HG03095 (cell line): ENCODE measurements around the gene MED31.
"Not testable (repeated sequence)": the region's sequence is repeated elsewhere in the genome, so short reads cannot be mapped to it uniquely, and the experiment has no call there.

Experiments used
- ATAC-seq: cut with Tn5 transposase; IDR thresholded peaks from one replicate; pipeline ENCODE4 v1.9.1; 2021; ENCODE audit warnings: moderate library complexity; ENCODE audit not compliant: unreplicated experiment

The MED31 gene

DNA sequence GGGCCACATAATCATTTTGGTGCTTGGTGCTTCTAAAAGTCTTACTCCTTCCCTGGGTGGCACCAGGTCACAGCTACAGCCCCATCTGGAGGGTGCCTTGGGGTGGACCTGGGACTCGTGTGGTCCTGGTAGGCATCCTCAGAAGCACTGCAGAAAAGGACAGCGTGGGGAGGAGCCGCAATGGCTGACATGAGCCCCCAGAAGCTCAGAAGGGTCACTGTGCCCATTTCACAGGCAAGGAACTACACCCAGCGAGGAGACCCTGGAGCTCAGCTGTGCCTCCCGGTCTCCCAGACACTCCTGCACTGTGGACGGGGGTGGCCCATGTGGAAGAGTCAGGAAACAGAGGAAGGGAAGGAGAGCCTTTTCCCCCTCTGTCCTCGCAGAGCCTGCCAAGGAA lies 26.5 kb upstream of the MED31 start:
- no peak for ATAC-seq

DNA sequence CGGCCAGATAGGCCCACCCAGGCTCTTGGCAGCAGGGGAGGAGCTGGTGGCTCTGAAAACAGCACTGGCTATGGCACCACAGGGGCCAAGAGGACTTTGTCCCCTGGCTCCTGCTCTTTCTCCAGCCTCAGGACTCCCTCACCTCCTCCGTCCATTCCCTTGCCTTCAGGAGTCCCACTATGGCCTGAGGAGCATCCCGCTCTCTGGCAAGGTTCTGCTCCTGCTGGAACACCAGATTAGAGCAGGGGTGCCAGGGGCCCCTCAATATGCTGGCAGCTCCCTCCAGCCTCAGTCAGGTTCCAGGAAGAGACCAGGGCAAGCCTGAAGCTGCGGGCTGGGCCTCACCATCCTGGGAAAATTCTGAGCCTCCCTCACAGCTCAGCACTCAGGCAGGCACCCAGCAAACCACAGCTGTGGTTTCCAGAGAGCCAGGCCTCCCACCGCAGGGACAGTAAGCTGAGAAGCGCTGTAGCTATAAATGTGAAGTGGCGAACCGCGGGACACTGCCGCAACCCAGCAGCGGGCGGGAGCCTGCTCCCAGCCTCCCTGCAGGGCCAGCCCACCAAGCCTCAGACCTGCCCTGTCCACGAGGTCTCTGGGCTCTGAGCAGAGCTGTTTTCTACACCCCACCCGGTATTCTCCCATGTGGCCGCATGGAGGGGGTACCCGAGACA lies 25.9 kb upstream of the MED31 start:
- ATAC-seq, result no peak

DNA sequence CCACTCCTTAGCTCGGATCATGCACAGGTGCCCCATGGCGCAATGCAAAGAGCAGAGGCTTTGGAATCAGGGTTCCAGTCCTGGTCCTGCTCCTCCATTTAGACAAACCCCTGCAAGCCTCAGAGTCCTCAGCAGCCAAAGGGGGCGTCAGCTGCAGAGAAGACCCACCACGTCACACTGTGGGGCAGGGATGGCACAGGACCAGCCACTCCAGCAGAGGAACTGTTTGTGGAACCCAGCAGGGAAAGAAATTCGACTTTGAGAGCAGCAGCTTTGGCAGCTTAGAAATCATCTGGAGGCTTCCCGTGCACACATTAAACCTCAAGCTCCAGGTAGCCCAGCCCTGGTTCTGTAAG lies 25.4 kb upstream of the MED31 start:
- no peak for ATAC-seq

DNA sequence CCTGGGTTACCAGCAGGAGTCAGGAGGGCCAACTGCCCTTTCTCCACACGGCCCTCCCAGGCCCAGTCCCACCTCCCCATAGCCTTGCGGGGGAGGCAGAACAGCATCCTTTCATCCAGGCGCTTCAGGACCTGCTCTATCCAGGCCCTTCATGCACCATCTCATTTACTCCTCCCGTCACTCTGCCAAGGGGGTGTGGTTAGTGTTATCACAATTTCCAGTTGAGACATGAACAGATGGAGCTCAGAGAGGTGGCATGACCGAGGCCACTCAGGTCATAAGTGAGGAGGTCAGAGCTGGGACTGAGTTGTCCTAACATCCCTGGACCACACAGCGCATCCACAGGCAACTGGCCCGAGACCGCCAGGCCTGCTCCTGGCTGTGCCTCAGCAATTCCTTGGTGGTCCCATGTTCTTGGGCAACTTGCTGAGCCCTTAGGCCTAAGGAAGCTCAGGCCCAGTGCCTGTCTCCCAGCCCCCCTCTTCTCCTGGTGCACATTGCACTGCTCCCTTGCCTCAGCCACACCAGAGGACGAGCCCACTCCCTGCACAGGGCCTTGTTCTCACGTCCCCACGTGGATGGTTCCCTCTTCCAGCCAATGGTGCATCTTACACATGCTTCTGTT lies 23.9 kb upstream of the MED31 start:
- no peak for ATAC-seq

DNA sequence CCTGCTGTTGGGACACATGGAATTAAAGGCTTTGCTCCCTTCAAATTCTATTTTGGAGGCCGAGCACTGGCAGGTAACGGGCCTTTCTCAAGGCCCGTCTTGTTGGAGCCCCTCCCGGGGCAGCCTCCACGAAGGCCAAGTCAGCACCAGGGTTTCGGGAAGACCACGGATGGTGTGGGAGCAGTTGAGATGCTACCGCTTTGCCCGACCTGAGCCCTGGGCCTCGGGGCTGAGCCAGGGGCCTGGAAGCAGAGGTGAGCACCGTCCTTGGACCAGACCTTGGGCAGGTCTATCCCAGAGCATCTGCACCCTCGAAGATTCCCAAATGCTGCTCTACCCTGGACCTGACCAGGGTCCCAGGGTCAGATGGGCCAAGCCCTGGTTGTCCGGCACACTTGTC lies 23.2 kb upstream of the MED31 start:
- ATAC-seq, result no peak

DNA sequence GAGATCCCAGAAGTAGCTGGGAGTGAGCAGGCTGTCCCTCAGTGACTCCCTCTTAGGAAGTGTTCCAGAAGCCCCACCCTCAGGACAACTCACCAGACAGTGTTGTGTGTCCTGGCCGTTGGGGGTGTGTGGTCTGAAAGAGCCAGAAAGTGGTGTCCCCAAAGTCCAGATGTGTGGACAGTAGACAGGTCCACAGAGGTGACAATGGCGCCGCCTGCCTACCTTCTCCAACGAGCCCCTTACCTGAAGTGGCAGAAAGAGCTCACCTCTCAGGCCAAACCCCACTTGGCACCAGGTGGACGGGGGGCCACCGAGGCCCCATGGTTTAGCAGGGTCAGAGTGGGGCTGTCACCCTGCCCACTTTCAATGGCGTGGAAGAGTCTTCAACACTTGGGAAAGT lies 20.0 kb upstream of the MED31 start:
- no peak for ATAC-seq

DNA sequence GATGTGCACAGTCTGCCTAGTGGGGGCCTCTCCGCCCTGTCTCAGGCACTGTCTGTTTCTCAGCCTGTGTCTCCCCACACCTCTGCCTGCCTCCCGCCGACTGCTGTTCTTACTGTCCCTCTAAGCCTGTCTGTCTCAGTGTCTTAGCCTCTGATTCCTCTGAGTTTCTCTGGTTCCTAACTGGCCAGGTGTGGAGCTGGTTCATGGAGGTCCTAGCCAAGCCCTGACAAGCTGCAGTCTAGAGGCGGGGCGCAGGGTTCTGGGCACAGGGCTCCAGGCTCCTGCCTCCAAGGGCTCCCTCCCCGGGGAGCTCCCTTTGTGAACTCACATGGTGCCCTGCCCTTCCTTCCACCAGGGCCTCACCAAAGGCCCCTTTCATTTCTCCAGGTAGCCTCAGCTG lies 19.6 kb upstream of the MED31 start:
- no peak for ATAC-seq

DNA sequence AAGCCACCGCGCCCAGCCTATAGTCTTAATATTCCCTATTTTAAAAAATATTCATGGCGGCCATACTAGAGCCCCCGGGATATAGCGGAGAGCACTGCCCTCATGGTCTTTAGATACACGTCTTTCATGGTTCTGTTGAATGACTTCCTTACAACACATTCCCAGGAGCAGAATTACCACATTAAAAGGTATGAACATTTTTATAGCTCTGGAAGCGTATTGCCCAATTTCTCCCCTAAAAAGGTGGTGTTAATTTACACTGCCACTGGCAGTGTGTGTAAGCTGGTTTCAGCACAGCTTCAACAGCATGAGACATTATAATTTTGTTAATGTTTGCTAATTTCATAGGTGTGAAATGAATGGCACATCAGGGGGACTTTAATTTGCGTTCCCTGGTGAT lies 19.2 kb upstream of the MED31 start:
- no peak for ATAC-seq

DNA sequence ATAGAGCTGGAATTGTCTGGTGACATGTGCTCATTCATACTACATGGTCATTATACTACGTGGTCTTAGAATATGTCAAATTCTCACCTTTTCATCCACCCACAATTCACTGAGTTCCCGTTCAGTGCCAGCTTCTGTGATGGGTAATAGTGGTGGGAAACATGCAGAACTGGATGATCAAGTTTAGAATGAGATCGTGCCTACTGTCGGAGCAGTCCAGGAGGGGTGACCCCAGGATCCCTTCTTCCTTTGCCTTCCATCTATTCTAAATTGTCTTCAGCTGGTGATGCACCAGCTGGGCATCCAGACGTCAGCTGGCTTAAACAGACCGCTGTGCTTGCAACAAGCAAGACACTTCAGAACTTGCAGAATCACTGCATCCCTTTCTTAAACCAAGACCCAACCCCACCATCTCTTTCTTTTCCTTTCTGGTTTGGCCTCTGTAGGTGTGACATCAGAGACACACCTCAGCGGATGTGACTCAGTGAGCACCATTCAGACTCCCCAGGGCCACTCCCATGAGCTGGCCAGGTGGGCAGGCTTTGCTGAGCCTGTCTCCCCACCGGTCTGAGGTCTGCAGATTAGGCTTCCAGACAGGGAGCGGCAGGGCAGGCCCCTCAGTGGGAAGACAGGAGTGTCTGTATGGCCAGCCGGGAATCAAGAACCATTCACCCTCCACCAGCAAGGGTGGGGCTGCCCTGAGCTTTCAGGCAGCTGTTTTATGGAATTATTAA lies 18.2 kb upstream of the MED31 start:
- ATAC-seq, result no peak

DNA sequence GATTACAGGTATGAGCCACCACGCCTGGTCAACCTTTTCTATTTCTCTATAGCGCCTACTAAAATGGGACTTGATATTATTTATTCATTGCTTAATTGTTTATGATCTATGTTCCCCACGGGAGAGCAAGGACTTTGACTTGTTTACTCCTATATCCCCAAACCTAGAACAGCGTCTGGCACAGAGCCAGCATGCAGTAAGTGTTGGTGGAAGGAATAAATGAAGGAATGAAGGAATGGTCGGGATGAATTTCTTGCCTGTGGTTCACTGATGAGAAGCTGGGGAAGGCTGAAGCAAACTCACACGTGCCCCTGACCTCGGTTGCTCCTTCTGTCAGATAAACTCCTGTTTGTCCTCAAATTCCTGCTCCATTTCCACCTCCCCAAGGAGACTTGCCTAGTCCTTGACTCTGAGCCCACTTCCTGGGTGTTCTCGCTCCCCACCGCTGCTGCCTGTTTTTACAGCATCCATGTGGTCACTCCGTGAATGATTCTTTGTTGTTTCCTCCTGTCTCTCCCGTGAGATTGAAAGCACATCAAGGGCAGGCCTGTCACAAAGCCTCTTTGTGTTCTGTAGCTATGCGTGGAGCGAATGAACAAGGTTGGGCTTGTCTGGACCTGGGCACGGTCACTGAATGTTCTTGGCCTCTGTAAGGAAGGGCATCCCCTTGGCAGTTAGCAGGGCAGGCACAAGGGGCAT lies 17.5 kb upstream of the MED31 start:
- ATAC-seq, result no peak

DNA sequence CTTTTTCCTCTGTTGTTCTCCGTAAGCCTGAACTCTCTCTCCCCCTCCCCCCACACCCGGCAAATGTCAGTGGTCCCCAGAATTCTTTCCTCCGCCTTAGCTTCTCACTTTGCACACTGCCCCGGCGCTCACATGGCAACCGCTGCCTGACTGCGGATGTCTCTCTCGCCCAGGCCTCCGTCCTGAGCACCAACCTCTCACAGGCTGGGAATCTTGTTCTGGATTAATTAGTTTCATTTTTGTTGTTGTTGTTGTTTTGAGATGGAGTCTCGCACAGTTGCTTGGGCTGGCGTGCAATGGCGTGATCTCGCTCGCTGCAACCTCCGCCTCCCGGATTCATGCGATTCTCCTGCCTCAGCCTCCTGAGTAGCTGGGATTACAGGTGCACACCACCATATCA lies 16.8 kb upstream of the MED31 start:
- no peak for ATAC-seq

DNA sequence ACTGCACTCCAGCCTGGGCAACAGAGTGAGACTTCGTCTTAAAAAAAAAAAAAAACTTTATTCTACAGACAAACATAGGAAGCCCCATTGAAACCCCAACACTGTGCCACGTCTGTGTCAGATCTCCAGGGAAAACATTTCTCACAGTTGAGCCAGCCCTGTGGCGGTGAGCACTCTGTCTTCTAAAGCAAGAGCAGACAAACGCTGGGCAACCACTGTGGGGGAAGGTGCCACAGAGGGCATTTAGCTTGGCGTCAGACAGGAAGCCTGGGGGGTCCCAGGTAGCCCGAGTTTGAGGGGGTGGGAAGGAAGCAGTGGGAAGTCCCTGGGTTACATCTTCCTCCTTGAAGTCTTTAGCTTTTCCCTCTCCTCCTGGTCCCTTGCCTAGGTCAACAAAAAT lies 16.1 kb upstream of the MED31 start:
- ATAC-seq, result no peak

DNA sequence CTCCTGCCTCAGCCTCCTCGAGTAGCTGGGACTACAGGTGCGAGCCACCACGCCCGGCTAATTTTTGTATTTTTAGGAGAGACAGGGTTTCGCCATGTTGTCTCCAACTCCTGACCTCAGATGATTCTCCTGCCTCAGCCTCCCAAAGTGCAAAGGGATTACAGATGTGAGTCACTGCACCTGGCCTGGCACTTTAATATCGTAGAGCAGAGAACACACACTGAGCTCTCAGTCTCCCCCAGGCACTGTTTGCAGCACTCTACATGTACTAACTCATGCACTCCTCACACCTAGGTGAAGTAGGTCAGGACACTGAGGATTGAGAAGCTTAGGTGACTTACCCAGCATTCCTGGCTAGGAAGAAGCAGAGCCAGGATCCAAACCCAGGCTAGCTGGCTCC lies 15.2 kb upstream of the MED31 start:
- no peak for ATAC-seq

DNA sequence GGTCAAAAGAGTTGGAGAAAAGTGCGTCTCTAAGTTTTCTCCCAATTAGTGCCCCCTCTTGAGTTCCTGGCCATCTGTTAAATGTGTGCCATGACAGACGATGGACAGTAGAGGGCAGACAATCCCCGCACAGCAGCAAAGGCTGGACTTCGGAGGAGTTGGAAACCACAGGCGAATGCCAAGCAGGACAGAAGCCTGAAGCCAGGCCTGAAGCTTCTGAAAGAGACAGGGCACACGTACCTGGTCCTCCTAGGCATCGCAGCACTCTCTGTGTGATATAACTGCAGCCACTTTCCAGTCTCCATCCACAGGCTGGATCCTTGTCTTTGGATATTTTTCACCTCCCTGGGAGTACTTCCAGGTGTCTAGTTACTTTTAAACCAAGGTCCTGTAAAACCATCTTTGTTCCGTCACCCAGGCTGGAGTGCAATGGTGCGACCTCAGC lies 14.7 kb upstream of the MED31 start:
- ATAC-seq, result no peak

DNA sequence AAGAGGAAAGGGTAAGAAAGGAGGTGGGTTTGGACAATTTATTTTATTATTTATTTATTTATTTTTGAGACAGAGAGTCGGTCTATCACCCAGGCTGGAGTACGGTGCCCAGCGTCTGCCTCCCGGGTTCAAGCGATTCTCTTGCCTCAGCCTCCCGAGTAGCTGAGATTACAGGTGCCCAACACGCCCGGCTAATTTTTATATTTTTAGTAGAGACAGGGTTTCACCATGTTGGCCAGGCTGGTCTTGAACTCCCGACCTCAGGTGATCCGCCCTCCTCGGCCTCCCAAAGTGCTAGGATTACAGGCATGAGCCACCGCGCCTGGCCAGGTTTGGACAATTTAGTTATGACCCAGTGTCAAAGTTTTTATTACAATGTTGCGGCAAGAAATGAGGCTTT lies 11.8 kb upstream of the MED31 start:
- ATAC-seq, result not testable (repeated sequence)

DNA sequence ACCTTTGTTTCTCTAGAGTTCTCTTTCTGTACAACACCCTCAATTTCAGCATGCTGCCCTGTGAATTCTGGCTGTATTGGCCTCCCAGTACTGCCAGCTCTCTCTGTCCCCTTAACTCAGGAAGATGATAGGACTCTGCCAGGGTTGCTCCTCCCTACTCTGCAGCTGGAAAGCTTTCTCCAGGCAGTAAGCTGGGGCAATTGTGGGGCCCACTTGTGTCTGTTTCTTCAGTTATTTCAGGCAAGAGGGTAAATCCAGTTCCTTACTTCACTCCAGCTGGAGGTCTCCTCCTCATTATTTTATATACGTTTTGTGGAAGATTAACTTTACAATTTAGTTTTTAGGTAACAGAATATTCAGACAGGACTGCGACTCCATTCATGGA lies 10.1 kb upstream of the MED31 start:
- ATAC-seq, result no peak

DNA sequence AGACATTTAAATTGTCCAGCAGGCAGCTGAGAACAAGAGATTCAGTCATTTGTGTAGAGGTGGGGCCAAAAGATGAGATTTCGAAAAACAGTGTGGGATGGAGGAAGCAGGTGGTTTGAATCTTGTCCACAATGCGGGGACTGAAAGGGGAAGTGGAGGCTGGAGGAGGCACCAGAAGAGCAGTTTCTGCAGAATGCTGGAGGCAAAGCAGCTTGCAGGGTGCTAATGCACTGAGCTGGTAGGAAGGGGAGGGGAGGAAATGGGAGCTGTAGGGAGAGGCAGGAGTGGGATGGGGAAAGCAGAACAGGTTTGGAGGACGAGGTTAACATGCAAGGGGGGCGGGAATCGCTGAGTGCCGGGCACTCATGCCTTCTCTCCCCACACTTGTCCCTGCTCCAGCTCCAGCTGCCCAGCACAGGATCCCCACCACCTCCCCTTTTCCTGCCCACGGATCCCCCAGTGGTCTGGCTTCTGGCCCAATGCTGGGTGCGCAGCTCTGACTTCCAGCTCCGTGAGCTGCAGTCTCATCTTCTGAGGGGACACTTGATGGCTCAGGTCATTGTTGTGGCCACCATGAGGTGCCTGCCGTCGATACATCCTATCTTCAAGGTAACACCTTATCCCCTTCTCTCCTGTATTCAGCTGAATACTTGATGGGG lies 9.5 kb upstream of the MED31 start:
- ATAC-seq, result peak; percentile 69

DNA sequence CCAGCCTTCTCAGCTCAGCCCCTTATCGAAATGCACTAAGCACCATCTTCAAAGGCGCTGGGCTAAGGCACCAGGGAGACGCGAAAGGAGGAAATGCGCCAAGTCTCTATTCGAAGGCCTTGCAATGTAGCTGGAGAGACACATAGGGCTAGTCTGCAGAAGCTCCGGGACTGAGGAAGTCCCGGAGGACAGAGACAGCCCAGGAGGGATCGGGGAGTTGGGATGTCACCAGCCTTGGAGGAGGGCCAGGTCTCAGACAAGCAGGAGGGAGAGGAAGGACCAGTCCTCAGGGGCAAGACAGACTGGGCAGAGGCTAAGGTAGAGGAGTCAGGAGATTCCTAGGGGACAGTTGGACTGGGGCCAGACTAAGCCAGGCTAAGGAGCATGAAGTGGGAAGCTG lies 8.7 kb upstream of the MED31 start:
- ATAC-seq, result no peak

DNA sequence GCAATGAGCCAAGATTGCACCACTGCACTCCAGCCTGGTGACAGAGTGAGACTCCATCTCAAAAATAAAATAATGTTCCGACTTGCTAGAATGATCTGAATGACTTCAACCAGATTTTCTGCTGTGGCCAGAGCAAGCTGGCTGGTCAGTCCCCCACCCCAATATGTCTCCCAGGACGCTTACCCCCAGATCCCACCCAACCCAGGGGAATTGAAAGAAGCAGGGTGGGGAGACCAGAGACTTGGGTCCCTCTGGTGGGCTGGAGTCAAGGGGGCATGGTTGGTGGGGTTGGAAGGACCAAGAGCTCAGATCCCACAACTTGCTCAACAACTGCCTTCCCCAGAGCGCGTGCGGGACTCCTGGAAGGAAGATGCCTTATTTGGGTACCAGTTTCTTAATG lies 7.0 kb upstream of the MED31 start:
- ATAC-seq, result not testable (repeated sequence)

DNA sequence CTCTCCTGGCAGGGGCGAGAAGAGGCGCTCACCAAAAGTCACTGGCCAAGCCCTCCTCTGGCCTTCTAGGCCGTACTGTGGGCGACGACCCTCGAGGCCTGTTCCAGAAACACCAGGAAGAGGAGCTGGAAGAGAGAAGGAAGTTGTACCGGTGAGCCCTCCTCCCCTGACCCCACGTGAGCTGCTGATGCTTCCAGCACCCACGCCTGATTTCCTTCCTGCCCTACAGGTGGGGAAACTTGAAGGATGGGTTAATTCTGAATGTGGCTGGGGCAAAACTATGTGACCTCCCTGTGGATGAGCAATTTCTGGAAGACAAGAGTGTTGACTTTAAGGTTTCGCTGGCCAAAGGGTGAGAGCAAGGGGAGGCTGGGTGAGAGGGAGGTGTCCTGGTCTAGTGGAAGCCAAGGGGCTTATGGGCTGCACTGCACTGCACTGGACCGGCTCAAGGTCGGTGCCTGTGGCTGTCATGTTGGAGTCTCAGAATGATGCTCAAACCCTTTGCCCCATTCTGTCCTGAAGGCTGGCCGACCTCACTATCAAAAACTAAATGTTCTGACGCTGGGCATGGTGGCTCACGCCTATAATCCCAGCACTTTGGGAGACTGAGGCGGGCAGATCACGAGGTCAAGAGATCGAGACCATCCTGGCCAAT lies 6.4 kb upstream of the MED31 start:
- ATAC-seq, result no peak
